WTC11 (cell line): ENCODE data around the gene CS.

Source experiments
- CREB1 ChIP-seq: sonication (generic); formaldehyde crosslinking; IDR thresholded peaks from 2 replicates; pipeline ENCODE4 v1.8.0; 2023; ENCODE audit warnings: mild to moderate bottlenecking, missing genetic modification reagents
- CTCF ChIP-seq: fragments of 200-600 bp; IDR thresholded peaks from 2 replicates; pipeline ENCODE4 v1.8.0; 2022; ENCODE audit warnings: antibody characterized with exemption
- E2F4 ChIP-seq: sonication (generic); formaldehyde crosslinking; IDR thresholded peaks from 2 replicates; pipeline ENCODE4 v1.8.1; 2022; ENCODE audit warnings: low read depth, mild to moderate bottlenecking, moderate library complexity, missing genetic modification reagents, borderline replicate concordance
- FOXJ3 ChIP-seq: sonication (generic); formaldehyde crosslinking; IDR thresholded peaks from 2 replicates; pipeline ENCODE4 v1.9.0; 2021; ENCODE audit warnings: missing genetic modification reagents, mild to moderate bottlenecking, borderline replicate concordance
- JUN ChIP-seq: sonication (generic); formaldehyde crosslinking; IDR thresholded peaks from 2 replicates; pipeline ENCODE4 v1.8.0; 2023; ENCODE audit warnings: mild to moderate bottlenecking, missing genetic modification reagents
- NFYB ChIP-seq: sonication (generic); formaldehyde crosslinking; conservative IDR thresholded peaks from 2 replicates; pipeline ENCODE4 v1.8.0; 2022; ENCODE audit warnings: low read depth, missing genetic modification reagents
- SOX15 ChIP-seq: fragments of 250-450 bp; sonication (Bioruptor Pico); IDR thresholded peaks from 2 replicates; pipeline ENCODE4 v1.9.0; 2021; ENCODE audit warnings: mild to moderate bottlenecking
- SP1 ChIP-seq: sonication (generic); formaldehyde crosslinking; conservative IDR thresholded peaks from 2 replicates; pipeline ENCODE4 v1.8.1; 2022; ENCODE audit warnings: missing genetic modification reagents
- USF1 ChIP-seq: sonication (generic); formaldehyde crosslinking; IDR thresholded peaks from 2 replicates; pipeline ENCODE4 v1.8.0; 2022; ENCODE audit warnings: mild to moderate bottlenecking, missing genetic modification reagents
- USF2 ChIP-seq: sonication (generic); formaldehyde crosslinking; IDR thresholded peaks from 2 replicates; pipeline ENCODE4 v1.8.1; 2023; ENCODE audit warnings: mild to moderate bottlenecking, missing genetic modification reagents, moderate library complexity
- ZNF121 ChIP-seq: sonication (generic); formaldehyde crosslinking; IDR thresholded peaks from 2 replicates; pipeline ENCODE4 v1.8.0; 2023; ENCODE audit warnings: missing genetic modification reagents
- ZNF317 ChIP-seq: sonication (generic); formaldehyde crosslinking; IDR thresholded peaks from 2 replicates; pipeline ENCODE4 v1.8.1; 2023; ENCODE audit warnings: low read depth, mild to moderate bottlenecking, moderate library complexity, missing genetic modification reagents, borderline replicate concordance

- TF ChIP-seq CTCF (no peak), ZNF317 (CRISPR knock-in tag) (no peak), SOX15 (CRISPR knock-in tag) (no peak), USF2 (CRISPR knock-in tag) (no peak), E2F4 (no peak), NFYB (no peak), FOXJ3 (CRISPR knock-in tag) (no peak), SP1 (no peak), ZNF121 (no peak), JUN (CRISPR knock-in tag) (no peak), CREB1 (CRISPR knock-in tag) (no peak), USF1 (no peak)
Observed at GRCh38 chr12:56333197-56333678, 33.1 kb upstream of the CS start.
